Measurements from ENCODE around the gene CD109.

DNA sequence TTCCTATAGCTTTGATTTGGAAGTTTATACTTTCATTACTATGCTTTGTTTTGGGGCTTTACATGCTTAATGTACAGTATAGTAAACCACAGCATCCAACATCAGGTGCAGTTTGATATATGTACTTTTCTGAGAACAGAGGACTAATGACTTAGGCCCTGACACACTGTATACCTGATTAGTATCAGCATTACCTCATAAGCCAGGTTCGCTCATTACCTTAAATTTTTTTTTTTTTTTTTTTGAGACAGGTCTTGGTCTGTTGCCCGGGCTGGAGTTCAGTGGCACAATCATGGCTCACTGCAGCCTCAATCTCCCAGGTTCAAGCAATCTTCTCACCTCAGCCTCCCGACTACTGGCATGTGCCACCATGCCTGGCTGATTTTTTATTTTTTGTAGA is 28.4 kb downstream of the CD109 start:
- no peak for TF ChIP-seq GATA3 (IDR thresholded peaks at IDR 0.05; ENCODE audit: low read depth, low read length)
- TF ChIP-seq GATA2 (IDR thresholded peaks at IDR 0.05; ENCODE audit: low read depth, low read length) = no peak

Data from SH-SY5Y (cell line).